Neural crest cell (in vitro differentiated cells): ENCODE measurements around the gene MIPOL1. TPM values are rescaled to one million over a fixed set of nuclear protein-coding genes. Genes with fewer than 3 reads are reported as not detected.
A peak's percentile ranks its signal among the peaks of the same experiment; 100 is the strongest.

Experiments used
- DNase-seq: peaks from one replicate; pipeline ENCODE4 v3.0.0; 2021; ENCODE audit warnings: low read depth, mixed read lengths, low spot score
- H3K27ac Mint-ChIP-seq: one replicate; pipeline ENCODE4 v1.8.0; 2021; ENCODE audit warnings: mild to moderate bottlenecking, mixed read lengths; ENCODE audit not compliant: unreplicated experiment
- H3K27me3 Mint-ChIP-seq: 2 replicates; pipeline ENCODE4 v1.8.0; 2021; ENCODE audit warnings: low read depth, mild to moderate bottlenecking, mixed read lengths
- H3K36me3 Mint-ChIP-seq: 2 replicates; pipeline ENCODE4 v1.8.0; 2021; ENCODE audit warnings: low read depth, mild to moderate bottlenecking, mixed read lengths
- H3K4me1 Mint-ChIP-seq: 2 replicates; pipeline ENCODE4 v1.8.0; 2021; ENCODE audit warnings: mixed read lengths
- H3K4me3 Mint-ChIP-seq: one replicate; pipeline ENCODE4 v1.8.0; 2021; ENCODE audit warnings: mild to moderate bottlenecking, mixed read lengths
- H3K9me3 Mint-ChIP-seq: 2 replicates; pipeline ENCODE4 v1.8.0; 2021; ENCODE audit warnings: mixed read lengths
- total RNA-seq: library from RNA; stranded (reverse); gene quantifications from 2 replicates; pipeline ENCODE4 v1.2.1, GENCODE V29; 2021
- TF ChIP-seq, protein P1 (sequence below): fragments of 200-600 bp; sonication (generic); conservative IDR thresholded peaks from 2 replicates; pipeline ENCODE4 v1.5.0; 2021; ENCODE audit warnings: antibody characterized with exemption, mild to moderate bottlenecking

The MIPOL1 gene
- total RNA-seq, 1 donor from 2014 or later, result 16.6 TPM

DNA sequence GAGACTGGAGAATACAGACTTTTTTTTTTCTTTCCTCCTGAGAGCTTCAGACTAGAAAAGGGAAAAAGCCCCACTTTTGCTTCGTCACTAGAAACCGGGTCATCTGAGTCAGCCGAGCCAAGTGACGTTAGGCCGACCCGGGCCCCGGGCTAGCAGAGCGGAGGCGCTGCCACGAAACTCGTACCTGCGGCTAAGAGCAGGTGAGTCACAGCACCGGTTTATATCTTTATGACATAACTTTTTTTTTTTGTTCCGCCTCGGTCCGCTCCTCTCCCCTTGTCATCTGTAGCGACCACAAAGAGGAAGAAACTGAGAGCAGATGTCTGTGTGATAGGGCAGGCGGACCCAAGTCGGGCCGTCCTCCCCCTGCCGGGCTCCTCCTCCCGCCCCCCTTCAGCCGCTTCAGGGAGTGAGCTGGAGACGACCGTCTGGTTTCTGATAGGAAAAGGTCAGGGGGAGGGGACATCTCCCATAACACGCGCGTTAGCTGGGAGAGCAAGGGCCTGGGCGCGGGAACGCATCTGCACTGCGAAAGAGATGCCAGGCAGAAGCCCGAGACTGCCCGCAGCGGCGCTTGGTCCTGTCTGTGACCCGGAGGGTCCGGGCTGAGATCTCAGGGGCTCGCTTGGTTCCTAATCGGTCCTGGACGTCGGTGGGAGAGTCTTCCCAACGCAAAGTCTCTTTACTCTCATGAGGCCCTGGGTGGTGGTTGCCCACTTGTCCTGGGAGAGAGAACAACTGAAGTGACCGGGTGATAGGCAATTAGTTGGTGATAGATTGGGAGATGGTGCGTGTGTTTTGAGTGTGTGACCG lies 398.3 kb downstream of the MIPOL1 start:
- H3K4me1 Mint-ChIP-seq, result peaks cover 33% of the 10 kb centered on the region
- H3K4me3 Mint-ChIP-seq, result peak overlapping the region; percentile 71
- no peaks in the 10 kb centered on the region for H3K36me3 Mint-ChIP-seq
- H3K27me3 Mint-ChIP-seq, result peaks cover 96% of the 10 kb centered on the region
- no peak overlapping the region for H3K27ac Mint-ChIP-seq
- no peaks in the 10 kb centered on the region for H3K9me3 Mint-ChIP-seq
- DNase-seq, result no peak
- TF ChIP-seq, protein P1, sequence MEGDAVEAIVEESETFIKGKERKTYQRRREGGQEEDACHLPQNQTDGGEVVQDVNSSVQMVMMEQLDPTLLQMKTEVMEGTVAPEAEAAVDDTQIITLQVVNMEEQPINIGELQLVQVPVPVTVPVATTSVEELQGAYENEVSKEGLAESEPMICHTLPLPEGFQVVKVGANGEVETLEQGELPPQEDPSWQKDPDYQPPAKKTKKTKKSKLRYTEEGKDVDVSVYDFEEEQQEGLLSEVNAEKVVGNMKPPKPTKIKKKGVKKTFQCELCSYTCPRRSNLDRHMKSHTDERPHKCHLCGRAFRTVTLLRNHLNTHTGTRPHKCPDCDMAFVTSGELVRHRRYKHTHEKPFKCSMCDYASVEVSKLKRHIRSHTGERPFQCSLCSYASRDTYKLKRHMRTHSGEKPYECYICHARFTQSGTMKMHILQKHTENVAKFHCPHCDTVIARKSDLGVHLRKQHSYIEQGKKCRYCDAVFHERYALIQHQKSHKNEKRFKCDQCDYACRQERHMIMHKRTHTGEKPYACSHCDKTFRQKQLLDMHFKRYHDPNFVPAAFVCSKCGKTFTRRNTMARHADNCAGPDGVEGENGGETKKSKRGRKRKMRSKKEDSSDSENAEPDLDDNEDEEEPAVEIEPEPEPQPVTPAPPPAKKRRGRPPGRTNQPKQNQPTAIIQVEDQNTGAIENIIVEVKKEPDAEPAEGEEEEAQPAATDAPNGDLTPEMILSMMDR, result no peak

- Mint-ChIP-seq H3K27ac (no peak overlapping the region), H3K36me3 (no peaks in the 10 kb centered on the region), H3K27me3 (peaks cover 97% of the 10 kb centered on the region), H3K4me1 (peaks cover 29% of the 10 kb centered on the region), H3K9me3 (no peaks in the 10 kb centered on the region), H3K4me3 (peak overlapping the region; percentile 71)
- DNase-seq, result no peak
- TF ChIP-seq, protein P1, result no peak
These were observed 399.2 kb downstream of the MIPOL1 start for GRCh38 chr14:37596790-37597472.

DNA sequence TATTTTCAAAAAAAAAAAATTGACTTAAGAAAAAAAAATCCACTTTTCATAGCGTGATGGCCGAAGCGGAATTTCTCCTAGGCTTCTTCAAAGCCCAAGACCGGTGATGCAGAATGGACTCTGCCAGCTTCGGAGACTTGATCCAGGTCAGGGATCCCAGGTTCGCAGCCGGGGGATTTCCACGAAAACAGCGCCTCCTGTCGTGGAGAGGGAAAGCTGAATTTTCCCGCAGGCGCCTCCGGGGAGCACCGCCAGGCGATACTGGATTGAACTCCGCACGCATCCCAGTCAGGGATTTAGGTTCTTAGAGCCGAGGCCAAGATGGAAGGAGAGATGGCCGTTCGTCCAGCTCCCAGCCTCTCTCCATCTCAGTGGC lies 399.8 kb downstream of the MIPOL1 start:
- TF ChIP-seq, protein P1, result peak; percentile 59
- peak overlapping the region; percentile 25 for H3K4me3 Mint-ChIP-seq
- peaks cover 97% of the 10 kb centered on the region for H3K27me3 Mint-ChIP-seq
- H3K9me3 Mint-ChIP-seq, result no peaks in the 10 kb centered on the region
- no peak overlapping the region for H3K27ac Mint-ChIP-seq
- H3K4me1 Mint-ChIP-seq, result peaks cover 29% of the 10 kb centered on the region
- H3K36me3 Mint-ChIP-seq, result no peaks in the 10 kb centered on the region
- no peak for DNase-seq

DNA sequence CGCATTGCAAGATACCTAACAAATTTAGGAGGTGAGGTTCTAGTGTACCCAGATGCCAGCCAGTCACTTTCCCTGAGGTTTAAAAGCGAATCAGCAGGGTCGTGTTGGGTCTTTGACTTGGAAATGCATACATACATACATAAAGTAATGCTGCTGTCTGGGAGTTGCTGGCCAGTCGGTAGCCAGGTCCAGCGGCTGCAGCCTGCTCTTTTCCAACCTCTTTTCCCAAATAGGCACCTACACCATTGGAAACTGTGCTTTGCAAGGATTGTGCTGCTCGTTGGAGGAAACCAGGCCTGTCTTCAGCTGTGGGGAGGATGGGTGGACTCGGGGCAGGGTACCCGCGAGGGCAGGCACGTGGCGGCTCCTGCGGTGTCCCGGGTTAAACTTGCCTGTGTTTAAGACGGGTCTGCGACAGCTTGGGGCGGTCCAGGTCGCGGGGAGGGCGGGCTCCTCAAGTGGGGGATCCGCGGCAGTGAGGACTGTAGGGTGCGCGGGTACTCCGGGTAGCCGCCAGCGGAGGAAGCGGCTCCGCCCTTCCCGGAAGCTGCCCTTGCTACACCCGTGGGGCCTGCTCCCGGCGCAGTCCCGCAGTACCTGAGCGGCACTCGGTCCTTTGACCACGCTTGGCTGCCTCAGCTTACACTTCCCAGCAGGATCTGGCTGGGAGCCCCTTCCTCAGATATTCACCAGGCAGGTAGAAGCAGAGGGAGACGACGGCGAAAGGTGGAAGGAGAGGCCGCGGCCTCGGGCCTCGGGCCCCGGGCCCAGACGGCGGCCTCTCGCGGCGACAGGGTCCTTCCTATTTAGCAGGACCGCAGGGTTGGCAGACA lies 400.4 kb downstream of the MIPOL1 start:
- Mint-ChIP-seq H3K4me3 (peak overlapping the region; percentile 25), H3K9me3 (no peaks in the 10 kb centered on the region), H3K36me3 (no peaks in the 10 kb centered on the region), H3K4me1 (peaks cover 29% of the 10 kb centered on the region), H3K27ac (no peak overlapping the region), H3K27me3 (peaks cover 97% of the 10 kb centered on the region)
- no peak for DNase-seq
- TF ChIP-seq, protein P1, result no peak

DNA sequence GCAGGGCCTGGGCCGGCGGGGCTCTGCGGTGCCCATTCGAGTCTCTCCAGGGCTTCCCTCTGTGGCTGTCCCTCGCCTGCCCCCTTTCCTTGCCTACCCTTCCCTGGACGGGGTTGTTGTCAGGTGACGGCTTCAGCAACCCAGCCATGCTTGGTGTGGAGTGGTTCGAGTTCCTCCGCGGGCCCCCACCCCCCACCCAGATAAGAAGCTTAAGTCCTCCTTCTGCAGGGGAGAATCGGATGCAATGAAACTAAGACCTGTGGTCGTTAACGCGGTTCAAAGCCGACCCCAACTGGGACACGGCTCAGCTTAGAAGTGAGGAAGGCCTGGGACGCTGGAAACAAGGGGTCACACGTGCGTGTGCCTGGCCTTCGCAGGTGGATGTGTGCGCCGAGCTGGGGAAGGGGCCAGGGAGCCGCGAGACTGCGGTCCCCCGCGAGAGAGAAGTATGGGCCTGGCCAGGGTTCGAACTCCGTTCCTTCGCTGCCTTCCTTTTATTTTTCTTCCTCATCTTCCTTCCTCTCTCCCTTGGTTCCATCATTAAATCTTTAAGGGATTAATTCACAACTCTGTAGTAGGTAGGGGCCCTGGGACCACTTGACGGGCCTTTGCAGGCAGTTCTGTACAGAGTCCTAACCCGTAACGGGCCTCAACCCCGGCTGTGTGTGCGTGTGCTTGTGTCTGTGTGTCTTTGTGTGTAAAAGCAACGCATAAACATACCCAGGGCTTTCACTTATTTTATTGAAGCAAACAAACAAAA lies 401.2 kb downstream of the MIPOL1 start:
- Mint-ChIP-seq H3K4me1 (peaks cover 29% of the 10 kb centered on the region), H3K9me3 (no peaks in the 10 kb centered on the region), H3K4me3 (peak overlapping the region; percentile 61), H3K36me3 (no peaks in the 10 kb centered on the region), H3K27ac (no peak overlapping the region), H3K27me3 (peaks cover 97% of the 10 kb centered on the region)
- no peak for DNase-seq
- TF ChIP-seq, protein P1, result no peak
